Measurements from ENCODE around the gene TTC22.

Gene TTC22

DNA sequence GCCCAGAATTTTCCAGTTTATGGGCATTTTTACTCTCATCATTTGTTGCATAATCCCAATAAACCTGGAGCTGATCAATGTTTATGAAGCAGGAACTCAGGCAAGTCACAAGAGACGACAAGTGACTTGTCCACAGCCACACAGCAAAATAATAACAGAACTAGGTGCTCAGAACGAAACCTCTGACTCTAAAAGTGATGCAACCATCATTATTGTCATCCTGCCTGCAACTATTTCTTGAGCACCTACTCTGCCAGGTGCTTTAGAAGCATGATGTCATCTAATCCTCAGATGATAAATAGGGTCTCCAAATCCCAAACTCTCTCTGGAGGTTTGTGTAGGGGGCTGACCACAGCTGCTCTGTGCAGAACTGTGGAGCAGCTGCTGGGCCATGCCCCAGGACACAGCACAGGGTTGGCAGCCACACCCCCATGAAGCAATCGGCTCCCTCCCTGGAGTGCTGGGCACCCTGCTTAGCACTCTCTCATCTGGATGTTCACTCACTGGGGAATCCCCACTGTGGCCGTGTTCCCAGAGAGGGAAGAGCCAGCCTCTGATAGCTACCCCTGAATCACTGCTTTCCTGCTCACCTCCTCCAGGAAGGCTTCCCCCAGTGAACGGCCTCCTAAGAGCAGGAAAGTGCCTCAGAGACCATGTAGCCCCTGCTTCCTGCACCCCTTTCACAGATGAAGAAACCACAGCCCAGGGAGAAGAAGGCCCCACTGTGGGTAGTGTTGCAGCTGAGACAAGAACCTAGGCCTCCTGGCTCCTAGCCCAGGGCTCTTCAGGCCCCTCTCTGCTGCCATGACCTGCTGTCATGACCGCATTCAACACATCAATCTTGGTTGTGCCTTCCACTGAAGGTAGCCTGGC lies 2.1 kb downstream of the TTC22 start:
- in situ Hi-C loops (cut with HindIII; ENCODE audit: low pct_unique_long_range_greater_than_20kb, low sequenced_read_pairs), result no loop called here
- no peak for DNase-seq (ENCODE audit: low read depth in 1 of 2, low spot score in 1 of 2)
- no peak for TF ChIP-seq JUND (IDR thresholded peaks at IDR 0.05; ENCODE audit: low read depth)

DNA sequence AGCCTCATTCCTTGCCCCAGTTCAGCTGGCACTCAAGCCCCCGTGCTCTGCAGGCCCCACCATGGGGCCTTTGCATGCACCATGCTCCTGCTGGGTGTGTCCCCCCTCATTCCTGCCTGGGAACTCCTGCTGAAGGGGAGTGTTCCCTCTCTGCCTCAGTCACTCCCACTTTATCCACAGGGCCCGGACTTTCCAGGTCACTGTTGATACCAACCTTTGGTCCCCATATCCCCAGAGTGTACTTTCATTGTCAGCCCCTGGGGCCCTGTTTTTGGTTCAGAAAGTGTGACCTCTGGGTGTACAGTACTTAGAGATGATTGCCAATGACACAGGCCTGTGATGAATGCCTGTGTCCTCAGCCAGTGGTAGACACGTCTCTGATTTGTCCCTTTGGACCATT lies 2.9 kb downstream of the TTC22 start:
- no peak for TF ChIP-seq JUND (IDR thresholded peaks at IDR 0.05; ENCODE audit: low read depth)
- in situ Hi-C loops (cut with HindIII; ENCODE audit: low pct_unique_long_range_greater_than_20kb, low sequenced_read_pairs), result no loop called here
- DNase-seq (ENCODE audit: low read depth in 1 of 2, low spot score in 1 of 2), result no peak

DNA sequence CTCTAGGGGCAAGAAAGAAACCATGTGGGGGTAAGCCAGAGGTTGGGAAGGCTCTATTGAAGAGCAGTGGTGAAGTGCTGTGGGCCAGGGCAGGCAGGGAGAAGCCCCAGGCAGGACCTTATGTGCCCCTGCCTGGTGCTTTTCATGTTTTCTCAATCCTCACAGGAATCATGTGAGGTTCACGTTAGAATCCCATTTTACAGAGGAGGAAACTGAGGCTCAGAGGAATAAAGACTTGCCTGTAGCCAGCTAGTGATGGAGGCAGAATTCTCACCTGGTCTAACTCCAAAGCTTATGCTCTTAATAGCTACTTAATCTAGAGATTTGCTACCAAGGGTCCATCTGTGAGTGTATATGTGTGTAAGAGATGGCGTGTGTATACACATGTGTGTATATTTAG lies 4.2 kb downstream of the TTC22 start:
- no peak for TF ChIP-seq JUND (IDR thresholded peaks at IDR 0.05; ENCODE audit: low read depth)
- in situ Hi-C loops (cut with HindIII; ENCODE audit: low pct_unique_long_range_greater_than_20kb, low sequenced_read_pairs), result no loop called here
- no peak for DNase-seq (ENCODE audit: low read depth in 1 of 2, low spot score in 1 of 2)

DNA sequence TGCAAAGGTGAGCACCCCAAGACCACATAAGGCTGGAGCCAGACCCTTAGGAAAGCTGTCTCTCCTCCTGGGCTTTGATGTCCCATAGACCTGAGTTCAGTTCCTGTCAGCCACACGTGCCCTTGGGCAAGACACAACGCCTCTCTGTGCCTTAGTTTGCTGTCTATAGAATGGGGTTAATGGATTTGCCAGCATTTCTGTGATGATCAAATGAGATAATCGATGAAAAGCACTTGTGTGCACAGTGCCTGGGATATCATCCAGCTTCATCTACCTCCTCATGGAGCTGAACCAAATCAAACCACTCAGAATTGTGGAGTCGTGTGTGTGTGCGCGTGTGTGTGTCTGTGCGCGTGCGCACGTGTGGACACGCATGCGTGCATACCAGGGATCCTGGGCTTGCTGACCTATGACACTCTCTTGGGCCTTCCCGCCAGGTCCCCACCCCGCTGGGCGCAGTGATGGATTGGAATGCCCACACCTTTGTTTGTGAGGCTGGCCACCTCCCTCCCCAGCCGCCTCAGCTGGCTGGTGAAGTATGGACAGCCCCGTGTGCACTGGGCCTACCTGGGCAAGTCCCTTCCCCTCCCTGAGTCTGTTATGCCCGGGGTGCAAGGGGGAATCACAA lies 5.2 kb downstream of the TTC22 start:
- in situ Hi-C loops (cut with HindIII; ENCODE audit: low pct_unique_long_range_greater_than_20kb, low sequenced_read_pairs), result no loop called here
- no peak for TF ChIP-seq JUND (IDR thresholded peaks at IDR 0.05; ENCODE audit: low read depth)
- DNase-seq (ENCODE audit: low read depth in 1 of 2, low spot score in 1 of 2), result no peak

DNA sequence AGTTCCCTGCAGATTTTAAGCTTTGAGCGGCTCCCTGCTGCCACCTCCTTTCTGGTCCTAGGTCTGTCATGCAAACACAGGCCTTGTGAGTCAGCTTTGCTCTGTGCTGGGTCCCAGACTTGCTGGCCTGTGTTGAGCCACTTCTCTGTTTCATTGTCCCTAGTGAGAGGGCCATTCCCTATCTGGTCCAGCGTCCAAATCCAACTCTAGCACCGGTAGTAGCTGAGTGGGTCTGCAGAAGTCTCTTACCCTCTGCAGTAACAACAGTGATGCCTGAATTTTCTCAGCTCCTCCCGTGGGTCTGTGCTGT lies 5.8 kb downstream of the TTC22 start:
- in situ Hi-C loops (cut with HindIII; ENCODE audit: low pct_unique_long_range_greater_than_20kb, low sequenced_read_pairs), result no loop called here
- TF ChIP-seq JUND (IDR thresholded peaks at IDR 0.05; ENCODE audit: low read depth), result no peak

DNA sequence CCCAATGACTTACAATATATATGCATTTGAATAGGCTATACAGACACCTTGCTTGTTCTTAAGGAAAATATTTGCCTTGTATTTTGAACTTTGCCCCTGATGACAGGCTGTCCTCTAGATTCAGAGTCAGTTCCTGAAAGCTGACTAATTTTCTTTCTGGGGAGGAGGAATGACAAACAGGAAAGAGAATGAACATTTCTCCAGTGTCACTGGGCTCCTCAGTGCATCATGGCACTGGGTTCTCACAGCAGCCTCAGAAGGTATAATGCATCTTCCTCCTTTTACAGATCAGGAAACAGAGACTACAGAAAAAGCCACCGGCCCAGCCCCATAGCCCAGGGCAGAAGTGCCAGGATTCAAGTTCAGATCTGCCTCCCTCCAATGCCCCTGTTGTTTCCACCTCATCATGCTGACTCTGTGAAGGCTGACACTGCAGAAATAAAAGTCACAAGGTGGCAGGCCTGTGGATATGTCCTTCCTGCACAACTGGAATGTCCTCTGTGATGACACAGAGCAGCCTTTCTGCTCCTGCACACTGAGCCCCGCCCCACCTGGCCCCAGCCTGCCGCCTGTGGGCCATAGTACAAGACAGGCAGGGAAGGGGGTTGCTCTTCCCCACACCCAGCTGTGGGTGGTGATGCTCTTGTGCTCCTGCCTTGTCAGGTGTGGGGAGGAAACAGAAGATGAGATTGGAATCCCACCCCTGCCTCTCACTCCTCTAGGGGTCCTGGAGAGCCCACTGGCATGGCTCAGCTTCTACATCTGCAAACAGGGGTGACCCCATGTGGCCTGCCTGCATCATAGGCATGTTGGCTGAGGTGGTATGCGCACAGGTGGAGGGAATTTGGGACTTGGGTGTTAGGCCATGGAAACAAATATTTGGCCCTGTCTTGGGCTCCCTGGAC lies 6.4 kb downstream of the TTC22 start:
- DNase-seq (ENCODE audit: low read depth in 1 of 2, low spot score in 1 of 2), result peak; percentile 41 to 59
- in situ Hi-C loops (cut with HindIII; ENCODE audit: low pct_unique_long_range_greater_than_20kb, low sequenced_read_pairs), result no loop called here
- no peak for TF ChIP-seq JUND (IDR thresholded peaks at IDR 0.05; ENCODE audit: low read depth)

More for the DNA sequence above, 5.8 kb downstream of the TTC22 start:
- peak; percentile 31 to 57 for DNase-seq (ENCODE audit: low read depth in 1 of 2, low spot score in 1 of 2)

DNA sequence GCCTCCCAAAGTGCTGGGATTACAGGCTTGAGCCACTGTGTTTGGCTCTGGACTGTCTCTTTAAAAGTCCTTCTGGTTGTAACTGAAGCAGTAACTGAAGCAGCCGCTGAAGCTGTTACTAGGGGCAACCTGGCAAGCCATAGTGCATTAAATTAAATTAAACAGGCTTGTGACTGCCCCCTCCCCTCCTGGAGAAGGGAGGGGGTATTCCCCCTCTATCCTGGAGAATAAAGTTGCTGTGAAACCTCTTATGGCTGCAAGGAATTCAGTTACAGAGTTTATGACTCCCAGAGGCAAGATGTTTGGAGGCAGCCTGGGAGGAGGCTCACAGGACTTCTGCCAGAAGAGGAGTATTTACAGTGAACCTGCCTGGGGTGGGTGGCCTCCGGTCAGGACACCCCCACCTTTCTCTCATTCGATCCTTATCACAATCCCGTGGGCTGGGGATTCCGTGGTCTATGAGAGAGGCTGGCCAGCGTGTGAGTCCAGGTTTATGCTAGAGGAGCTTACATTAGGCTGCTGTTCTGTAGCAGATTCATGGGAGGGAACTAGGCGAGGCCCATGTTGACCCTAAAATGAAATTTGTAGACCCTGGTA lies 8.3 kb downstream of the TTC22 start:
- in situ Hi-C loops (cut with HindIII; ENCODE audit: low pct_unique_long_range_greater_than_20kb, low sequenced_read_pairs), result no loop called here
- DNase-seq (ENCODE audit: low read depth in 1 of 2, low spot score in 1 of 2), result no peak
- TF ChIP-seq JUND (IDR thresholded peaks at IDR 0.05; ENCODE audit: low read depth), result no peak

DNA sequence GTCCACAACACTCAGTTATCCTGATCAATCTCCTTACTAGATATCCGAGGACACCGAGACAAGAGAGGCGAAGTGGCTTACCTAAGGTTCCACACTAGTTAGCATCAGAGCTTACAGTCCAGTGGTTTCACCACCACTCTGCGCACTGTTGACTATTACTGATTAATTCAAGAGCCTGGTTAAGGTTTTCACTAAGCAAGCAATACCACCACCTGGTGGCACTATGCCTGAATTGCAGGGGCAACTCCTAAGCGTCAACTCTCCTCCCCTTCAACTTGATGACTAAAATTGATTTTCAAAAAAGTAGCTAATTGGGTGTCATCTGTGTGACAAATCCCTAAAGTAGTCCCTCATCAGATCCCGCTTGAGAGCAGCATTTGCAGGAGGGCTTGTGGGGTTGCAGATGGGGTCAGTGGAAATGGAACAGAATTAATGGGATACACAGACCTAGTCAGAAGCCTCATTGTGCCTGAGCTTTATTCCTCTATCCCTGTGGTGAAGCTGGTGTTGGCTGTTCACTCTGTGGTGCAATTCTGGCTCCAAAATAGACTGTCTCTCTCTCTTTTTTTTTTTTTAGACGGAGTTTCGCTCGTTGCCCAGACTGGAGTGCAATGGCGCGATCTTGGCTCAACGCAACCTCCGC lies 9.1 kb downstream of the TTC22 start:
- DNase-seq (ENCODE audit: low read depth in 1 of 2, low spot score in 1 of 2), result no peak
- in situ Hi-C loops (cut with HindIII; ENCODE audit: low pct_unique_long_range_greater_than_20kb, low sequenced_read_pairs), result no loop called here
- TF ChIP-seq JUND (IDR thresholded peaks at IDR 0.05; ENCODE audit: low read depth), result no peak

DNA sequence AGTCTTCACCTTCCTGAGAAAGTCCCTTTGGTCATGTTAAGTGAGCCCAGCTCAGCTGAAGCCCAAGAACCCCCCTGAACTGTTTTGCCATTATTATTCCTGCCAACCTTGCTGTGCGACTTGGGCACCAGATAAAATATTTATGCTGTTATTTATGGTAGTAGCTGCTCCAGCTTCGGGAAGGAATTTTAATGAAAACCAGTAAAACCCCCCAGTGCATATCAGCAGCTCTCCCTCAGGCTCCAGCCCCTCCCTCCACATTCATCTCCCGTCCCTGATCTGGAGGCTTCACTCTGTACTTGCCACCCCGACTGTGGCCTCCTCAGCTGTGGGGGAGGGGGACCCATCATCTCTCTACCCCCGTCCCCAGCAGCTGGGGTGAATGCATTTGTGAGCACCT lies 12.7 kb downstream of the TTC22 start:
- no peak for TF ChIP-seq JUND (IDR thresholded peaks at IDR 0.05; ENCODE audit: low read depth)
- in situ Hi-C loops (cut with HindIII; ENCODE audit: low pct_unique_long_range_greater_than_20kb, low sequenced_read_pairs), result no loop called here
- no peak for DNase-seq (ENCODE audit: low read depth in 1 of 2, low spot score in 1 of 2)

DNA sequence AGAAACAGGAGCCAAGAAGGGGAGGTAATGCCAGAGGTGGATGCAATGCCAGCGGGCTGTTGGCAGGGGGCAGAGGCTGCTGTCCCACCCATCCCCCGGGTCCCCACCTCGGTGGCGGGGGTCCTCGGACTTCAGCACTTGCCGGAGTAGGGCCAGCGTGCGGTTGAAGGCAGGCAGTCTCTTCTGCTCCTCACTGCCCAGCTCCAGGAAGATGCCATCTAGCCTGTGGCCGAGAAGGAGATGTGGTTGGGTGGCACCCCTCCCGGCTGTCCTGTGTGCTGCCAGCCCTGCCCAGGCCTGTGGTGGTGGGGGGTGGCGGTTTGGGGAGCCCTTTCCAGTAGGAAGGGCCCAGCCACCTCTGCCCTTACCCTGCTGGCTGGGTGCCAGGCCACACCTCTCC lies 13.5 kb downstream of the TTC22 start:
- no peak for DNase-seq (ENCODE audit: low read depth in 1 of 2, low spot score in 1 of 2)
- in situ Hi-C loops (cut with HindIII; ENCODE audit: low pct_unique_long_range_greater_than_20kb, low sequenced_read_pairs), result no loop called here
- TF ChIP-seq JUND (IDR thresholded peaks at IDR 0.05; ENCODE audit: low read depth), result no peak

DNA sequence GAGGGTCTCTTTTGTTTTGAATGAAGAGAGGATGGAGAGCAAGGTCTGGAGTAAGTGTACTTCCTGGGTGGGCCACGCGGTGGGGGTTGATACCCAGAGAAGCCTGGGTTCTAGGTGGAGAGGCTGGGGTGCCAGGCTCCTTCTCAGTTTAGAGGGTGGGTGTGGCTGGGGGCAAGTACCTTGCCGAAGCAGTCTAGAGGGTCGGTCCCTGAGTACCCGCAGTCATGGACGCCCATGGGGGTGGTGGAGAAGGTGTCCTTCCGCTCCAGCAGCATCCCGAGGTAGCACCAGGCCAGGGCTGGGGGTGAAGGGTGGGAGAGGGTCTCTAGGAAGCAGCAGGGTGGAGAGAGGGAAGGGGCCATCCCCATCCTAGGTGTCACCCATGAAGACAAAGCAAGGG lies 14.3 kb downstream of the TTC22 start:
- no peak for TF ChIP-seq JUND (IDR thresholded peaks at IDR 0.05; ENCODE audit: low read depth)
- DNase-seq (ENCODE audit: low read depth in 1 of 2, low spot score in 1 of 2), result no peak
- in situ Hi-C loops (cut with HindIII; ENCODE audit: low pct_unique_long_range_greater_than_20kb, low sequenced_read_pairs), result no loop called here

DNA sequence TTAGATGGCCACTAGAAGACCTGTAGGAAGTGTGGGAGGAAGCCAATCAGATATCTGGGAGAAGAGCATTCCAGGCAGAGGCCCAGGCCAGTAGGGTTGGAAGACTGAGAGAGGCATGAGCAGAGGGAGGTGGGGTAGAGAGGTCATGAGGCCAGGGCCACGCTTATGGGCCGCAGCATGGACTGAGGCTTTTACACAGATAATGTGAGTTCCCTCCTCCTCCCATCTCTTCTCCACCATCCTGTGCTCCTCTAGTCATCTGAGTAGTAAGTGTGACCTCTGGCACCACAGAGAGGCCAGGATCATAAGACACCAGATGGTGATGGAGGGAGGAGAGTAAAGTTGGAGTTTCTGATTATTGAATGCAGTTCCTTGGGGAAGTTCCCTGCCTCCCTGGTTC lies 17.1 kb downstream of the TTC22 start:
- no peak for TF ChIP-seq JUND (IDR thresholded peaks at IDR 0.05; ENCODE audit: low read depth)
- in situ Hi-C loops (cut with HindIII; ENCODE audit: low pct_unique_long_range_greater_than_20kb, low sequenced_read_pairs), result no loop called here
- DNase-seq (ENCODE audit: low read depth in 1 of 2, low spot score in 1 of 2), result no peak
